Measurements from ENCODE around the gene GRIP2.

GRCh38 chr3:14542656-14543055, 2.5 kb upstream of the GRIP2 start:
- TF ChIP-seq, protein P1, sequence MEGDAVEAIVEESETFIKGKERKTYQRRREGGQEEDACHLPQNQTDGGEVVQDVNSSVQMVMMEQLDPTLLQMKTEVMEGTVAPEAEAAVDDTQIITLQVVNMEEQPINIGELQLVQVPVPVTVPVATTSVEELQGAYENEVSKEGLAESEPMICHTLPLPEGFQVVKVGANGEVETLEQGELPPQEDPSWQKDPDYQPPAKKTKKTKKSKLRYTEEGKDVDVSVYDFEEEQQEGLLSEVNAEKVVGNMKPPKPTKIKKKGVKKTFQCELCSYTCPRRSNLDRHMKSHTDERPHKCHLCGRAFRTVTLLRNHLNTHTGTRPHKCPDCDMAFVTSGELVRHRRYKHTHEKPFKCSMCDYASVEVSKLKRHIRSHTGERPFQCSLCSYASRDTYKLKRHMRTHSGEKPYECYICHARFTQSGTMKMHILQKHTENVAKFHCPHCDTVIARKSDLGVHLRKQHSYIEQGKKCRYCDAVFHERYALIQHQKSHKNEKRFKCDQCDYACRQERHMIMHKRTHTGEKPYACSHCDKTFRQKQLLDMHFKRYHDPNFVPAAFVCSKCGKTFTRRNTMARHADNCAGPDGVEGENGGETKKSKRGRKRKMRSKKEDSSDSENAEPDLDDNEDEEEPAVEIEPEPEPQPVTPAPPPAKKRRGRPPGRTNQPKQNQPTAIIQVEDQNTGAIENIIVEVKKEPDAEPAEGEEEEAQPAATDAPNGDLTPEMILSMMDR (IDR thresholded peaks at IDR 0.05; ENCODE audit: poor library complexity): no peak
- no peak for TF ChIP-seq EZH2phosphoT487 (IDR thresholded peaks at IDR 0.05; ENCODE audit: low read depth, severe bottlenecking, unreplicated experiment)

Measured in hepatocyte (in vitro differentiated cells).